Measurements from ENCODE around the gene DNAJC30.
A peak's percentile ranks its signal among the peaks of the same experiment; 100 is the strongest.
"Not testable (repeated sequence)": the region's sequence is repeated elsewhere in the genome, so short reads cannot be mapped to it uniquely, and the experiment has no call there.

DNAJC30 gene

GRCh38 chr7:73680501-73680900, 2.8 kb downstream of the DNAJC30 start:
- DNase-seq: no peak

- DNase-seq: no peak
Measured at GRCh38 chr7:73679709-73680108, 3.5 kb downstream of the DNAJC30 start.

- no peak for DNase-seq
Measured at GRCh38 chr7:73678862-73679261, 4.4 kb downstream of the DNAJC30 start.

GRCh38 chr7:73676062-73676461, 7.2 kb downstream of the DNAJC30 start:
- DNase-seq: not testable (repeated sequence)

GRCh38 chr7:73674468-73675124, 8.7 kb downstream of the DNAJC30 start:
- no peak for DNase-seq

GRCh38 chr7:73671857-73672445, 11.3 kb downstream of the DNAJC30 start:
- no peak for DNase-seq

- DNase-seq: no peak
Measured at GRCh38 chr7:73671322-73671661, 12.0 kb downstream of the DNAJC30 start.

- DNase-seq: no peak
Measured at GRCh38 chr7:73669858-73670385, 13.3 kb downstream of the DNAJC30 start.

- DNase-seq: no peak
Measured at GRCh38 chr7:73669288-73669701, 14.0 kb downstream of the DNAJC30 start.

- no peak for DNase-seq
Measured at GRCh38 chr7:73668886-73669230, 14.4 kb downstream of the DNAJC30 start.

GRCh38 chr7:73668103-73668885, 15.0 kb downstream of the DNAJC30 start:
- no peak for DNase-seq

GRCh38 chr7:73667344-73668102, 15.7 kb downstream of the DNAJC30 start, which contains the start of gene VPS37D:
Gene VPS37D, plus strand, starts transcription at chr7:73667831. Its CDS starts 128 bp downstream, at chr7:73667959.
- peak; percentile 97 for DNase-seq

- DNase-seq: no peak
Measured at GRCh38 chr7:73663033-73663432, 20.2 kb downstream of the DNAJC30 start.

GRCh38 chr7:73660594-73660993, 22.7 kb downstream of the DNAJC30 start:
- not testable (repeated sequence) for DNase-seq

- DNase-seq: no peak
Measured at GRCh38 chr7:73659983-73660382, 23.3 kb downstream of the DNAJC30 start.

GRCh38 chr7:73655309-73655708, 27.9 kb downstream of the DNAJC30 start:
- not testable (repeated sequence) for DNase-seq

GRCh38 chr7:73652541-73652949, 30.7 kb downstream of the DNAJC30 start:
- no peak for DNase-seq

- no peak for DNase-seq
Measured at GRCh38 chr7:73650524-73650923, 32.7 kb downstream of the DNAJC30 start.

GRCh38 chr7:73649576-73649975, 33.7 kb downstream of the DNAJC30 start:
- no peak for DNase-seq

- DNase-seq: no peak
Measured at GRCh38 chr7:73648593-73649332, 34.5 kb downstream of the DNAJC30 start.

- peak; percentile 48 for DNase-seq
Measured at GRCh38 chr7:73647725-73648592, 35.3 kb downstream of the DNAJC30 start.

Data from stimulated activated CD8-positive, alpha-beta memory T cell treated with anti-CD3 and anti-CD28 coated beads, Interleukin-4, amount 100 ng/mL, for 48 hours (primary cell).